Uterus (tissue), 2 donors: ENCODE results near the gene STAT2.

Source experiments
- POLR2A ChIP-seq, 2 donors: fragments of 450-650 bp; IDR thresholded peaks; one replicate each; pipeline ENCODE4 v1.6.1; 2016; ENCODE audit warnings: antibody characterized with exemption in 2 of 2, mild to moderate bottlenecking in 1 of 2, moderate library complexity in 1 of 2
- TF ChIP-seq, protein P1 (sequence below), 4 experiments: fragments of 200-600 bp in 2 of 4; fragments of 450-650 bp in 2 of 4; sonication (generic) in 2 of 4; IDR thresholded peaks; one replicate each; pipeline ENCODE4 v1.5.1; 2016 to 2019; ENCODE audit warnings: antibody characterized with exemption in 4 of 4, mild to moderate bottlenecking in 2 of 4, moderate library complexity in 1 of 4

DNA sequence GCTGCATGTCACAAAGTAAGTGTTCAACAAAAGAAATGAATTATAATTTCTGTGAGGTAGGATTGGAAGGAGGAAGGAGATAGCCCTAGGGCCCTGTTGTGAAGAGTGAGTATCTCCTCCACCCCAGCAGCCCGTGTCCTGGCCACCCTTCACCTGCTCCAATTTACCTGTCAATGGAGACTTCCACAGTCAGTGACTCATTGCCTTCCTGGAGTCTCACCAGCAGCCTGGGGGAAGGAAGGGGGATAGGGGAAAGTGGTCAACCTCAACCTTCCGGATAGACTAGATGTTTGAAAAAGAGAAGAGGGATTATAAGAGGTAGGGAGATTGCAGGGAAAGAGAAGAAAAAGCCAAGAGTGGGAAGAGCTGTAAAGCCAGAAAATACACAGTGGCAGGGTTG, 9.2 kb downstream of the STAT2 start:
- TF ChIP-seq, protein P1, sequence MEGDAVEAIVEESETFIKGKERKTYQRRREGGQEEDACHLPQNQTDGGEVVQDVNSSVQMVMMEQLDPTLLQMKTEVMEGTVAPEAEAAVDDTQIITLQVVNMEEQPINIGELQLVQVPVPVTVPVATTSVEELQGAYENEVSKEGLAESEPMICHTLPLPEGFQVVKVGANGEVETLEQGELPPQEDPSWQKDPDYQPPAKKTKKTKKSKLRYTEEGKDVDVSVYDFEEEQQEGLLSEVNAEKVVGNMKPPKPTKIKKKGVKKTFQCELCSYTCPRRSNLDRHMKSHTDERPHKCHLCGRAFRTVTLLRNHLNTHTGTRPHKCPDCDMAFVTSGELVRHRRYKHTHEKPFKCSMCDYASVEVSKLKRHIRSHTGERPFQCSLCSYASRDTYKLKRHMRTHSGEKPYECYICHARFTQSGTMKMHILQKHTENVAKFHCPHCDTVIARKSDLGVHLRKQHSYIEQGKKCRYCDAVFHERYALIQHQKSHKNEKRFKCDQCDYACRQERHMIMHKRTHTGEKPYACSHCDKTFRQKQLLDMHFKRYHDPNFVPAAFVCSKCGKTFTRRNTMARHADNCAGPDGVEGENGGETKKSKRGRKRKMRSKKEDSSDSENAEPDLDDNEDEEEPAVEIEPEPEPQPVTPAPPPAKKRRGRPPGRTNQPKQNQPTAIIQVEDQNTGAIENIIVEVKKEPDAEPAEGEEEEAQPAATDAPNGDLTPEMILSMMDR (IDR thresholded peaks at IDR 0.05) = no peak
- TF ChIP-seq POLR2A (IDR thresholded peaks at IDR 0.05) = no peak
